RWPE1 (cell line): ENCODE measurements around the gene PLPPR4.

Experiments
- CTCF ChIA-PET: fragments of 350-600 bp; sonication (Branson Sonifier 250); formaldehyde crosslinking; extraction: SDS; loops from one replicate; lab custom pipeline; 2021; lab: Yijun Ruan, JAX
- POLR2A ChIA-PET: fragments of 400-600 bp; formaldehyde crosslinking; extraction: SDS; loops from one replicate; lab custom pipeline; 2020; ENCODE audit warnings: antibody characterized with exemption; ENCODE audit not compliant: low non-redundant PET; lab: Yijun Ruan, JAX
- DNase-seq: peaks from one replicate; pipeline ENCODE4 v3.0.0; 2012; ENCODE audit warnings: low spot score
- H3K27ac ChIP-seq: fragments of 450-650 bp; 2 replicates; pipeline ENCODE4 v1.5.1; 2017
- TF ChIP-seq, protein P1 (sequence below): fragments of 450-650 bp; conservative IDR thresholded peaks from 2 replicates; pipeline ENCODE4 v1.5.1; 2017; ENCODE audit warnings: low read depth, mild to moderate bottlenecking

The PLPPR4 gene

DNA sequence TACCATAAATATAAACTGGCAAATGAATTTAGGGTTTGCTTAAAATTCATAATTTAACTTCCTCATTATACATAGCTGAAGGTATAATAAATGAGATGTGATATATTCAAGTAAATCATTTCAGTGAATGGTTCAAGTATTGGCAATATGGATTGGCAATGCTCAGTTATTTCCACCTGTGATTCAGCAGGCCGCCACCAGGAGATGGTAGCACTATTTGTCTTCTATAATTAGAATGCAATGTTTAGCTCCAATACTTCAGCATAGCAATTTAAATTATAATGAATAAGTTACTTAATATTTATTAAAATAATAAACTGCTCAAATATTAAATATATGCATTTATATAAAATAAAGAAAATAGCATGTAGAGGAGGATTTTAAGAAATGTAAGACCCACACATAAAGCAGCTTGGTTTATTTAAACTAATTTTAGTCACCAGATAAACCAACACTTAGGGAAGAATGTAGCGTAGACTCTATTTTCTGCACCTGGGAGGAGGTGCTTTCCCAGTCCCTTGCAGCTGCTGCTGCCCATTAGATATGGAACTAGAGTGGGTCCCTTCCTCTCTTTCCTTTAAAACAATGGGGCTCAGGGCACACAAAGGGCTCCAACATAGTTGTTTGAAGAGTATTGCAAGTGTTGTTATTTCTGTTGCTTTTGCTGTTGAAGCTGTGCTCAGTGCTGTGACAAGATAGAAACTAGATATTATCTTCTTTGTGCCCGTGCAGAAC is 62.1 kb downstream of the PLPPR4 start:
- CTCF ChIA-PET: interaction anchor here (0.6 kb wide), 1 partner anchor 29 kb away, joined by 3 read pairs; no protein-coding TSS in a partner anchor
- TF ChIP-seq, protein P1, sequence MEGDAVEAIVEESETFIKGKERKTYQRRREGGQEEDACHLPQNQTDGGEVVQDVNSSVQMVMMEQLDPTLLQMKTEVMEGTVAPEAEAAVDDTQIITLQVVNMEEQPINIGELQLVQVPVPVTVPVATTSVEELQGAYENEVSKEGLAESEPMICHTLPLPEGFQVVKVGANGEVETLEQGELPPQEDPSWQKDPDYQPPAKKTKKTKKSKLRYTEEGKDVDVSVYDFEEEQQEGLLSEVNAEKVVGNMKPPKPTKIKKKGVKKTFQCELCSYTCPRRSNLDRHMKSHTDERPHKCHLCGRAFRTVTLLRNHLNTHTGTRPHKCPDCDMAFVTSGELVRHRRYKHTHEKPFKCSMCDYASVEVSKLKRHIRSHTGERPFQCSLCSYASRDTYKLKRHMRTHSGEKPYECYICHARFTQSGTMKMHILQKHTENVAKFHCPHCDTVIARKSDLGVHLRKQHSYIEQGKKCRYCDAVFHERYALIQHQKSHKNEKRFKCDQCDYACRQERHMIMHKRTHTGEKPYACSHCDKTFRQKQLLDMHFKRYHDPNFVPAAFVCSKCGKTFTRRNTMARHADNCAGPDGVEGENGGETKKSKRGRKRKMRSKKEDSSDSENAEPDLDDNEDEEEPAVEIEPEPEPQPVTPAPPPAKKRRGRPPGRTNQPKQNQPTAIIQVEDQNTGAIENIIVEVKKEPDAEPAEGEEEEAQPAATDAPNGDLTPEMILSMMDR: no peak; the same call in 1 of the 2 replicates
- POLR2A ChIA-PET: no interaction called here
- no peak overlapping the region for H3K27ac ChIP-seq
- DNase-seq: no peak

DNA sequence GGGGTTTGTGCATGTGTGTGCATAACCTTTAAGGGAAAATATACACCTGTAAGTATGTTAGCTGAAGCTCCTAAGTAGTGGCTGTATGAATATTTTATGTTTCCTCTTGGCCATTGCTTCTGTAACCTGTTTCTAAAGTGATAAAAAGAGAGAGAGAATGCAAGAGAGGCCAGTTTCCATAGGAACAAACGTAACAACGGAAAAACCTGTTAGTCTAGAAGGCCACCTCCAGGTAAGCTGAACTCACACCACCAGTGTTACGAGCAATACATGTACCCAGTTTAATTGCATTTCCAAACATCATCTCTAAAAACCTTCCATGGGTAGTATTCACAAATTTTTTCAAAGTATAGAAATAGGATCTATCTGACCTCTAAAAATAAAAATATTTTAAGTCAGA is 63.1 kb downstream of the PLPPR4 start:
- CTCF ChIA-PET: no interaction called here
- no peak for DNase-seq
- H3K27ac ChIP-seq: no peak overlapping the region

DNA sequence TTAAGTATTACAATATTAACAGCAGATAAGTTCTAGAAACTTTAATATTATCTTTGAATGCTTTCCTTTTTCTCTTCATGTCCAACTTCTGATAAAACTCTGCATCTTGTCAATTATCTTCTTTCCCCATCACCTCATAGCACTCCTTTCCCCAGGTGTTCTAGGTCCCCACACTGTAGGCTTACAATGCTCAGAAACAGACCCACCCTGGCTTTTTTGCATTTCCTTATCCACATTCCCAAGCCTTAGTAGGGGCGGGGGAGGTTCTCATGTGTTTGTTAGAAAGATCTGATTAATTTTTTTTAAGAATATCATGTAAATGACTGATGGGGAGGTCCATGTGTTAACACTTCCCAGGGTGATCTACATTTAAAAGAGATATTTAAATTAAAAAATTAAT is 63.9 kb downstream of the PLPPR4 start:
- ChIA-PET POLR2A (no interaction called here), CTCF (no interaction called here)
- TF ChIP-seq, protein P1: no peak
- no peak for DNase-seq
- no peak overlapping the region for H3K27ac ChIP-seq

More for the DNA sequence above, 63.1 kb downstream of the PLPPR4 start:
- TF ChIP-seq, protein P1: no peak
- POLR2A ChIA-PET: no interaction called here

DNA sequence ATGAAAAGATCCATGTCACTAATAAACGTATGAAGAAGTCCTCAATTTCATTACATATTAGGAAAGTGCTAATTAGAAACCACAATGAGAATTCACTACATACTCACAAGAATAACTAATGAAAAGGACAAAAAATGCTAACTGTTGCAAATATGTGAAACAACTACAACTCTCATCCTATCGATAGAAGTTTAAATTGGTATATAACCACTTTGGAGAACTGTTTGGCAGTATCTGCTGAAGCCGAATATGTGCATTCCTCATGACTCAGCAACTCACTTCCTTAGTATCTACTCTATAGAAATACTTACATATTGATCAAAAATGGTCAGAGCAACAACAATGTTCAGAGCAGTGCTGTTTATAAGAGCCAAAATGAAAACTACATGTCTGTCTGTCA is 66.8 kb downstream of the PLPPR4 start:
- ChIA-PET POLR2A (no interaction called here), CTCF (no interaction called here)
- TF ChIP-seq, protein P1: no peak
- no peak for DNase-seq
- no peak overlapping the region for H3K27ac ChIP-seq

DNA sequence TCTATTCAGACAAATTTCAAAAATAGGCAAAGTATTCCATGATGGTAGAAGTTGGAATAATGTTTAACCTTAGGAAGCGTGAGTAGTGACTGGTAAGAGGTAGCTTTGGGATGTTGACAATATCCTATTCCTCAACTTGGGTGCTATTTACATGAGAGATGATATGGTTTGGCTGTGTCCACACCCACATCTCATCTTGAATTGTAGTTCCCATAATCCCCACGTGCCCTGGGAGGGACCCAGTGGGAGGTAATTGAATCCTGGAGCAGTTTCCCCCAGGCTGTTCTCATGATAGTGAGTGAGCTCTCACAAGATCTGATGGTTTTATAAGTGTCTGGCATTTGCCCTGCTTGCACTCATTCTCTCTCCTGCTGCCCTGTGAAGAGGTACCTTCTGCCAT is 67.3 kb downstream of the PLPPR4 start:
- POLR2A ChIA-PET: no interaction called here

DNA sequence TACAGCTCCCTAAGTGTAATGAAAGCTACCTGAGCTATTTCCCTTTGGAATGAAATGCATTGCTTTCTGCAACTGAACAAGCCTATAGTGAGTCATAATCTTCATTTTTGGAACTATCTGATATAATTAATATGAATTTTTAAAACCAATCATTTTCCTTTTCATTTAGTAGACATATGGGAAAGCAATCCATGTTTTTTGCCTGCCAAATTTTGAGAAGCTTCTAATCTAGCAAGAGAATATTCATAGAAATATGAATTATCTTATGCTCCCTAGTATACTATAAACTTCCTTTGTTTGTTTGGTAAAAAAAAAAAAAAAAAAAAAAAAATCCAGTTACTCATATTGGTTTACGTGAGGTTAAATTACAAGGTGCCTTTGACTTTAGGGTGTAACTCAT is 68.3 kb downstream of the PLPPR4 start:
- CTCF ChIA-PET: no interaction called here
- DNase-seq: no peak
- TF ChIP-seq, protein P1: no peak
- H3K27ac ChIP-seq: no peak overlapping the region
- POLR2A ChIA-PET: no interaction called here

More for the DNA sequence above, 67.3 kb downstream of the PLPPR4 start:
- CTCF ChIA-PET: no interaction called here
- TF ChIP-seq, protein P1: no peak
- no peak overlapping the region for H3K27ac ChIP-seq
- no peak for DNase-seq
